Keratinocyte (primary cell): ENCODE data around the gene CREB5. TPM values are rescaled to one million over a fixed set of nuclear protein-coding genes. Genes with fewer than 3 reads are reported as not detected.
A peak's percentile ranks its signal among the peaks of the same experiment; 100 is the strongest.

Experiments
- DNase-seq: peaks from one replicate; pipeline ENCODE4 v3.0.0-alpha.2; 2011; ENCODE audit warnings: low read depth, missing footprints, low spot score
- FAIRE-seq: peaks from 2 replicates; lab custom pipeline; 2011; peaks lifted over from hg19 to GRCh38; lab: Jason Lieb, UNC
- H2AFZ ChIP-seq: 2 replicates; pipeline ENCODE4 v1.6.0; 2012; ENCODE audit warnings: low read length, control low read depth, inconsistent platforms; ENCODE audit not compliant: control insufficient read depth
- H3K27ac ChIP-seq: 2 replicates; pipeline ENCODE4 v1.5.1; 2011; ENCODE audit warnings: low read length; ENCODE audit not compliant: control insufficient read depth, insufficient read depth
- H3K27me3 ChIP-seq: 3 replicates; pipeline ENCODE4 v1.6.0; 2011; ENCODE audit warnings: low read length; ENCODE audit not compliant: control insufficient read depth, insufficient read depth; ENCODE audit errors: extremely low read depth
- H3K36me3 ChIP-seq, 2 experiments: 2 replicates in 1 of 2; 3 replicates in 1 of 2; pipeline ENCODE4 v1.5.1; 2011; ENCODE audit warnings: low read length in 2 of 2, mild to moderate bottlenecking in 1 of 2; ENCODE audit not compliant: control insufficient read depth in 2 of 2, insufficient read depth in 2 of 2; ENCODE audit errors: extremely low read depth in 1 of 2
- H3K4me1 ChIP-seq: 3 replicates; pipeline ENCODE4 v1.5.1; 2011; ENCODE audit warnings: low read length; ENCODE audit not compliant: control insufficient read depth, insufficient read depth; ENCODE audit errors: extremely low read depth
- H3K4me2 ChIP-seq: 3 replicates; pipeline ENCODE4 v1.6.0; 2011; ENCODE audit warnings: low read depth, low read length; ENCODE audit not compliant: control insufficient read depth, insufficient read depth; ENCODE audit errors: extremely low read depth
- H3K4me3 ChIP-seq, 3 experiments: fragments of 200-600 bp in 1 of 3; sonication (generic) in 1 of 3; 2 replicates in 2 of 3; 3 replicates in 1 of 3; pipeline ENCODE4 v1.5.1; 2011 to 2016; ENCODE audit warnings: low read length in 3 of 3, mild to moderate bottlenecking in 3 of 3, control low read depth in 2 of 3, inconsistent platforms in 1 of 3, low read depth in 1 of 3, mixed read lengths in 1 of 3, mixed run types in 1 of 3, moderate library complexity in 1 of 3; ENCODE audit not compliant: control insufficient read depth in 2 of 3, insufficient read depth in 2 of 3; ENCODE audit errors: extremely low read depth in 1 of 3
- H3K79me2 ChIP-seq: 2 replicates; pipeline ENCODE4 v1.6.0; 2012; ENCODE audit warnings: low read length; ENCODE audit not compliant: control insufficient read depth, insufficient read depth
- H3K9ac ChIP-seq: 3 replicates; pipeline ENCODE4 v1.6.0; 2011; ENCODE audit warnings: low read length; ENCODE audit not compliant: control insufficient read depth, insufficient read depth; ENCODE audit errors: extremely low read depth
- H3K9me1 ChIP-seq: 3 replicates; pipeline ENCODE4 v1.6.0; 2011; ENCODE audit warnings: low read length; ENCODE audit not compliant: control insufficient read depth, insufficient read depth; ENCODE audit errors: extremely low read depth
- H3K9me3 ChIP-seq: 2 replicates; pipeline ENCODE4 v1.5.1; 2012; ENCODE audit warnings: low read depth, low read length; ENCODE audit not compliant: control insufficient read depth
- H4K20me1 ChIP-seq: 3 replicates; pipeline ENCODE4 v1.6.0; 2011; ENCODE audit warnings: low read length; ENCODE audit not compliant: control insufficient read depth, insufficient read depth; ENCODE audit errors: extremely low read depth
- EZH2 ChIP-seq: IDR thresholded peaks from one replicate; pipeline ENCODE4 v1.6.1; 2012; ENCODE audit warnings: inconsistent platforms, mild to moderate bottlenecking, low read length, moderate library complexity
- dilution Hi-C: fragments of 300-500 bp; cut with MboI; formaldehyde crosslinking; loops from one replicate; pipeline ENCODE4 v1.7.0; 2020; ENCODE audit warnings: low sequenced_read_pairs; ENCODE audit not compliant: extremely low pct_ligation_motif_present
- polyA plus RNA-seq, 5 experiments: library from polyadenylated mRNA; depleted of rRNA in 3 of 5; stranded (reverse) in 3 of 5; stranded (forward) in 1 of 5; unstranded in 1 of 5; fragments of >200 nt; gene quantifications; 1 replicate in 1 of 5; 2 replicates in 3 of 5; 3 replicates in 1 of 5; pipeline versions ENCODE4 v1.2.1 to v1.2.3, GENCODE V29; 2011 to 2012; ENCODE audit warnings: missing spikeins in 2 of 5, low read depth in 1 of 5, low replicate concordance in 1 of 5
- TF ChIP-seq, protein P1 (sequence below), 3 experiments: IDR thresholded peaks in 1 of 3; conservative IDR thresholded peaks in 1 of 3; optimal IDR thresholded peaks in 1 of 3; 2 replicates in 2 of 3; 3 replicates in 1 of 3; pipeline versions ENCODE3 to v1.5.1; 2011; ENCODE audit warnings: low read length in 3 of 3, mild to moderate bottlenecking in 3 of 3, moderate library complexity in 2 of 3, control low read depth in 1 of 3, inconsistent platforms in 1 of 3; ENCODE audit not compliant: insufficient read depth in 2 of 3; ENCODE audit errors: extremely low read depth in 1 of 3

CREB5 gene
- polyA plus RNA-seq, 1 donor (not counting 4 experiments of a cell fraction or from before 2014, with no cell fraction given): 7.9 TPM

DNA sequence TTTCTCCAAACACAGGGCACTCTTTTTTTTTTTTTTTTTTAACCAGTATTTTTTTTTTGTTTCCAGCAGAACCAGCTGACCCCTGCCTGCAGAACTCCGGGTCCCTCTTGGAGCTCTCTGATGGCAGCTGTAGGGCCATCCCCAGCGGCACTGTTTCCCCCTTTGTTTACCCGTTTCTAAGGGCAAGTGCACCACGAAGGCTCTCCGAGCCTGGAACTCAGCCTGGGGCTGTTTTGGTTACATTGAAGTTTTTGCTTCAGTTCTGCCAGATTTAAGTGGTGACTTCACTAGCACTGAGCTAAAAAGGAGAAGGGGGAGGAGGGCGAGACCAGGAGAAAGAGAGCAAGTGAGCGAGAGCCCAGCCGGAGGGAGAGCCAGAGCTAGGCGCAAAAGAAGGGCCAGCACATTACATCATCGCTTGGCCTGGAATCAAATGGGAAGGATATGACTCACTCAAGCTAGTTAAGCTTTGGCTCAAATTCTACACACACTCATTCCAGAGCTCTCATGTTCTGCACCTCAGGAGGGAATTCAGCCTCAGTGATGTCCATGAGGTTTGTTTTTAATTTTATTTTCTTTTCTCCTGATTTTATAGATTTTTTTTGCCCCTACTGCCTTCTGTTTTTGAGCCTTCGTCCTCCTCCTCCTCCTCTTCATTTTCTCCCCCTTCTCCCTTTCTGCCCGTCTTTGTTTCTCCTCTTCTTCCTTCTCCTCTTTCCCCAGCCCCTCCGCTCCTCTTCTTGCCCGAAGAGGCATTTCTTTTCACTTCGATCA is 273.5 kb downstream of the CREB5 start:
- H3K9ac ChIP-seq: peak overlapping the region; percentile 91
- no peaks in the 10 kb centered on the region for H3K9me3 ChIP-seq
- H4K20me1 ChIP-seq: no peaks in the 10 kb centered on the region
- FAIRE-seq: peak; percentile 100
- TF ChIP-seq, protein P1, sequence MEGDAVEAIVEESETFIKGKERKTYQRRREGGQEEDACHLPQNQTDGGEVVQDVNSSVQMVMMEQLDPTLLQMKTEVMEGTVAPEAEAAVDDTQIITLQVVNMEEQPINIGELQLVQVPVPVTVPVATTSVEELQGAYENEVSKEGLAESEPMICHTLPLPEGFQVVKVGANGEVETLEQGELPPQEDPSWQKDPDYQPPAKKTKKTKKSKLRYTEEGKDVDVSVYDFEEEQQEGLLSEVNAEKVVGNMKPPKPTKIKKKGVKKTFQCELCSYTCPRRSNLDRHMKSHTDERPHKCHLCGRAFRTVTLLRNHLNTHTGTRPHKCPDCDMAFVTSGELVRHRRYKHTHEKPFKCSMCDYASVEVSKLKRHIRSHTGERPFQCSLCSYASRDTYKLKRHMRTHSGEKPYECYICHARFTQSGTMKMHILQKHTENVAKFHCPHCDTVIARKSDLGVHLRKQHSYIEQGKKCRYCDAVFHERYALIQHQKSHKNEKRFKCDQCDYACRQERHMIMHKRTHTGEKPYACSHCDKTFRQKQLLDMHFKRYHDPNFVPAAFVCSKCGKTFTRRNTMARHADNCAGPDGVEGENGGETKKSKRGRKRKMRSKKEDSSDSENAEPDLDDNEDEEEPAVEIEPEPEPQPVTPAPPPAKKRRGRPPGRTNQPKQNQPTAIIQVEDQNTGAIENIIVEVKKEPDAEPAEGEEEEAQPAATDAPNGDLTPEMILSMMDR (optimal IDR thresholded peaks at IDR 0.05 in 1 of 3, IDR thresholded peaks at IDR 0.05 in 1 of 3, conservative IDR thresholded peaks at IDR 0.05 in 1 of 3; ENCODE audit: extremely low read depth in 1 of 3, insufficient read depth in 2 of 3, low read length in 3 of 3): no peak
- no peak for TF ChIP-seq EZH2
- DNase-seq: peak; percentile 85
- peak overlapping the region; percentile 90 for H3K4me2 ChIP-seq
- peaks cover 6% of the 10 kb centered on the region for H3K79me2 ChIP-seq
- H3K27me3 ChIP-seq: no peaks in the 10 kb centered on the region
- H3K27ac ChIP-seq: peak overlapping the region; percentile 95
- H3K4me3 ChIP-seq: peak overlapping the region; percentile 40 to 94 (median 90)
- dilution Hi-C loops: no loop called here
- peak overlapping the region; percentile 34 for H2AFZ ChIP-seq
- peaks cover 0 to 2% of the 10 kb centered on the region in 2 experiments for H3K36me3 ChIP-seq
- H3K9me1 ChIP-seq: no peaks in the 10 kb centered on the region
- H3K4me1 ChIP-seq: peaks cover 23% of the 10 kb centered on the region

DNA sequence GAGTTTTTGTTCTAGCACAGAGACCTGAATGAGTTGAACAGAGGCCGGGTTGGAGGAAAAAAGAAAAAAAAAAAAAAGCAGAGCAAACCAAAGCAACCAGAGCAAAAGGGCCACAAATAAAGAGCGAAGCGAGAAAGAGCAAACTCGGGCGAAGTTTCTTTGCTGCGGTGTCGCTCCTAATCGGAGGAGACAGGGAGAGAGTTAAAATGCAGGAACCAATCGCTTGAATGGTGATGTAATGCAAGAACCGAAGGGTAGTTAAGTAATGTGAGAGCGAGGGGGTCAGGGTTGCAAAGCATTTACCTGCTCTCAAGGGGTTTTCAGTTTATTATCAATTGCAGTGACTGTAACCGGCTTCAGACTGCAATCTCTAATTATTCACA is 274.1 kb downstream of the CREB5 start:
- H2AFZ ChIP-seq: peak overlapping the region; percentile 34
- DNase-seq (no peak), FAIRE-seq (no peak)
- peaks cover 23% of the 10 kb centered on the region for H3K4me1 ChIP-seq
- H3K27ac ChIP-seq: peak overlapping the region; percentile 95
- peaks cover 0 to 3% of the 10 kb centered on the region in 2 experiments for H3K36me3 ChIP-seq
- H3K4me2 ChIP-seq: peak overlapping the region; percentile 90
- no peaks in the 10 kb centered on the region for H4K20me1 ChIP-seq
- peak overlapping the region; percentile 91 for H3K9ac ChIP-seq
- no peaks in the 10 kb centered on the region for H3K27me3 ChIP-seq
- no peaks in the 10 kb centered on the region for H3K9me3 ChIP-seq
- TF ChIP-seq, protein P1 (optimal IDR thresholded peaks at IDR 0.05 in 1 of 3, IDR thresholded peaks at IDR 0.05 in 1 of 3, conservative IDR thresholded peaks at IDR 0.05 in 1 of 3; ENCODE audit: extremely low read depth in 1 of 3, insufficient read depth in 2 of 3, low read length in 3 of 3): no peak
- no peak for TF ChIP-seq EZH2
- H3K4me3 ChIP-seq: peak overlapping the region; percentile 40 to 94 (median 90)
- H3K9me1 ChIP-seq: no peaks in the 10 kb centered on the region
- dilution Hi-C loops: no loop called here
- peaks cover 6% of the 10 kb centered on the region for H3K79me2 ChIP-seq
